GM23338 (cell line): ENCODE results near the gene ARRB1. TPM values are rescaled to one million over a fixed set of nuclear protein-coding genes. Genes with fewer than 3 reads are reported as not detected.

Experiments used
- ATAC-seq: fragments of 200-7000 bp; cut with Tn5 transposase; 3 replicates; pipeline ENCODE4 v1.9.1; 2020
- DNase-seq: peaks from one replicate; pipeline ENCODE4 v3.0.0-alpha.2; 2015; ENCODE audit warnings: low spot score
- H2AFZ ChIP-seq: fragments of 200-600 bp; sonication (generic); 2 replicates; pipeline ENCODE4 v1.8.0; 2016; ENCODE audit warnings: antibody characterized with exemption, mild to moderate bottlenecking, moderate library complexity
- H3F3A ChIP-seq: fragments of 200-600 bp; sonication (generic); replicated peaks from 2 replicates; pipeline ENCODE4 v1.8.0; 2017; ENCODE audit warnings: antibody characterized with exemption, mixed run types, low read depth
- H3K27ac ChIP-seq: fragments of 200-600 bp; sonication (generic); 2 replicates; pipeline ENCODE4 v1.6.1; 2016; ENCODE audit warnings: low read depth
- H3K27me3 ChIP-seq: fragments of 200-600 bp; sonication (generic); 2 replicates; pipeline ENCODE4 v1.8.0; 2016; ENCODE audit warnings: mild to moderate bottlenecking, mixed run types, moderate library complexity; ENCODE audit not compliant: insufficient read depth
- H3K36me3 ChIP-seq: fragments of 200-600 bp; sonication (generic); 2 replicates; pipeline ENCODE4 v1.8.0; 2016; ENCODE audit warnings: mild to moderate bottlenecking; ENCODE audit not compliant: insufficient read depth
- H3K4me1 ChIP-seq: fragments of 200-600 bp; sonication (generic); 2 replicates; pipeline ENCODE4 v1.8.0; 2016; ENCODE audit warnings: mild to moderate bottlenecking, moderate library complexity; ENCODE audit not compliant: insufficient read depth
- H3K4me2 ChIP-seq: fragments of 200-600 bp; sonication (generic); 2 replicates; pipeline ENCODE4 v1.7.1; 2017; ENCODE audit warnings: mixed run types
- H3K4me3 ChIP-seq: fragments of 200-600 bp; sonication (generic); 2 replicates; pipeline ENCODE4 v1.6.1; 2016; ENCODE audit warnings: mixed run types
- H3K79me2 ChIP-seq: fragments of 200-600 bp; sonication (generic); replicated peaks from 2 replicates; pipeline ENCODE4 v1.8.0; 2017; ENCODE audit warnings: mild to moderate bottlenecking; ENCODE audit not compliant: insufficient read depth
- H3K9me2 ChIP-seq: fragments of 200-600 bp; sonication (generic); 2 replicates; pipeline ENCODE4 v1.8.0; 2017; ENCODE audit not compliant: insufficient read depth
- H4K20me1 ChIP-seq: fragments of 200-600 bp; sonication (generic); replicated peaks from 2 replicates; pipeline ENCODE4 v1.8.0; 2017; ENCODE audit warnings: mild to moderate bottlenecking; ENCODE audit not compliant: insufficient read depth
- H3K27ac Mint-ChIP-seq: 2 replicates; pipeline ENCODE4 v1.8.0; 2020; ENCODE audit warnings: inconsistent platforms, mild to moderate bottlenecking, moderate library complexity, mixed read lengths
- H3K27me3 Mint-ChIP-seq: 3 replicates; pipeline ENCODE4 v1.8.0; 2022; ENCODE audit warnings: low read depth, mild to moderate bottlenecking, moderate library complexity, mixed read lengths, inconsistent platforms; ENCODE audit not compliant: insufficient read depth, poor library complexity
- H3K36me3 Mint-ChIP-seq: 3 replicates; pipeline ENCODE4 v1.8.0; 2021; ENCODE audit warnings: low read depth, mild to moderate bottlenecking, inconsistent platforms, moderate library complexity, mixed read lengths
- H3K4me1 Mint-ChIP-seq: 3 replicates; pipeline ENCODE4 v1.8.0; 2020; ENCODE audit warnings: mild to moderate bottlenecking, inconsistent platforms, mixed read lengths
- H3K4me3 Mint-ChIP-seq: 3 replicates; pipeline ENCODE4 v1.8.0; 2021; ENCODE audit warnings: moderate library complexity, mild to moderate bottlenecking, inconsistent platforms, mixed read lengths
- H3K9me3 Mint-ChIP-seq: 3 replicates; pipeline ENCODE4 v1.8.0; 2020; ENCODE audit warnings: moderate library complexity, mild to moderate bottlenecking, inconsistent platforms, mixed read lengths
- CREB1 ChIP-seq: fragments of 250-450 bp; sonication (Bioruptor Pico); IDR thresholded peaks from 2 replicates; pipeline ENCODE4 v1.5.0; 2020; ENCODE audit warnings: low read depth, mild to moderate bottlenecking, moderate library complexity
- ETS1 ChIP-seq: IDR thresholded peaks from 2 replicates; pipeline ENCODE4 v1.6.1; 2016; ENCODE audit warnings: antibody characterized with exemption
- EZH2 ChIP-seq: fragments of 200-600 bp; sonication (generic); IDR thresholded peaks from one replicate; pipeline ENCODE4 v1.8.0; 2017; ENCODE audit warnings: antibody characterized with exemption, mild to moderate bottlenecking, low read depth; ENCODE audit not compliant: unreplicated experiment
- EZH2phosphoT487 ChIP-seq: fragments of 200-600 bp; sonication (generic); IDR thresholded peaks from one replicate; pipeline ENCODE4 v1.8.1; 2018; ENCODE audit warnings: antibody characterized with exemption; ENCODE audit not compliant: unreplicated experiment
- JUNB ChIP-seq: IDR thresholded peaks from one replicate; pipeline ENCODE4 v1.6.1; 2016; ENCODE audit warnings: antibody characterized with exemption; ENCODE audit not compliant: unreplicated experiment
- NANOG ChIP-seq: IDR thresholded peaks from 2 replicates; pipeline ENCODE4 v1.6.1; 2016; ENCODE audit warnings: antibody characterized with exemption, borderline replicate concordance
- POLR2AphosphoS5 ChIP-seq: IDR thresholded peaks from 2 replicates; pipeline ENCODE4 v1.6.1; 2016; ENCODE audit warnings: antibody characterized with exemption, low read depth
- REST ChIP-seq: IDR thresholded peaks from one replicate; pipeline ENCODE4 v1.6.1; 2018; ENCODE audit warnings: antibody characterized with exemption; ENCODE audit not compliant: unreplicated experiment
- STAT1 ChIP-seq: IDR thresholded peaks from one replicate; pipeline ENCODE4 v1.6.1; 2016; ENCODE audit warnings: antibody characterized with exemption; ENCODE audit not compliant: unreplicated experiment
- ZNF114 ChIP-seq: fragments of 250-450 bp; sonication (Bioruptor Pico); IDR thresholded peaks from 2 replicates; pipeline ENCODE4 v1.5.0; 2020; ENCODE audit warnings: mild to moderate bottlenecking, moderate library complexity
- ZNF331 ChIP-seq: fragments of 250-450 bp; sonication (Bioruptor Pico); IDR thresholded peaks from 2 replicates; pipeline ENCODE4 v1.5.0; 2020; ENCODE audit warnings: low read depth, mild to moderate bottlenecking, moderate library complexity
- ZNF462 ChIP-seq: fragments of 250-450 bp; sonication (Bioruptor Pico); IDR thresholded peaks from 2 replicates; pipeline ENCODE4 v1.5.0; 2020; ENCODE audit warnings: mild to moderate bottlenecking, moderate library complexity
- polyA plus RNA-seq: library from polyadenylated mRNA; unstranded; fragments of >200 nt; fragmentation: Nextera tagmentation; extraction: Ambion mirVana; gene quantifications from 2 replicates; pipeline ENCODE4 v1.2.1, GENCODE V29; 2016
- total RNA-seq: library from RNA; depleted of rRNA; stranded (reverse); fragments of >200 nt; shearing (Covaris generic); gene quantifications from 2 replicates; pipeline ENCODE4 v1.2.3, GENCODE V29; 2014

Gene ARRB1
- total and polyA plus RNA-seq, 2 experiments from 2014 or later: 6.3 to 11.1 TPM

- no peak for TF ChIP-seq ETS1
These were observed 49.1 kb downstream of the ARRB1 start (continued) for GRCh38 chr11:75302371-75302770.

GRCh38 chr11:75301601-75302345, 49.7 kb downstream of the ARRB1 start:
- Histone ChIP-seq H4K20me1 (no peaks in the 10 kb centered on the region), H3K4me1 (no peaks in the 10 kb centered on the region; the same call in 1 of the 2 replicates), H3K36me3 (no peaks in the 10 kb centered on the region), H3K4me3 (no peak overlapping the region), H3F3A (0 out of 2 replicates have a peak, but pooled peaks cover 3% of the 10 kb centered on the region), H3K4me2 (no peak overlapping the region), H3K9me2 (no peaks in the 10 kb centered on the region), H2AFZ (no peak overlapping the region), H3K27me3 (no peaks in the 10 kb centered on the region), H3K27ac (no peak overlapping the region), H3K79me2 (no peaks in the 10 kb centered on the region)
- no peaks in the 10 kb centered on the region for H3K9me3 Mint-ChIP-seq
- DNase-seq (no peak), ATAC-seq (no peak)
- H3K4me1 Mint-ChIP-seq: peaks cover 49% of the 10 kb centered on the region
- H3K27me3 Mint-ChIP-seq: peaks cover 7% of the 10 kb centered on the region
- peak overlapping the region; percentile 79 for H3K27ac Mint-ChIP-seq
- no peak overlapping the region for H3K4me3 Mint-ChIP-seq
- H3K36me3 Mint-ChIP-seq: peaks cover 5% of the 10 kb centered on the region
- TF ChIP-seq EZH2 (no peak), ZNF462 (no peak), ETS1 (no peak), JUNB (no peak), ZNF114 (CRISPR knock-in tag) (no peak), CREB1 (CRISPR knock-in tag) (no peak), REST (no peak), POLR2AphosphoS5 (no peak), EZH2phosphoT487 (no peak), NANOG (no peak), ZNF331 (CRISPR knock-in tag) (no peak), STAT1 (no peak)
